ENCODE measurements around the gene AP1M1. TPM values are rescaled to one million over a fixed set of nuclear protein-coding genes. Genes with fewer than 3 reads are reported as not detected.

Gene AP1M1
- total RNA-seq = 68.5 and 76.1 TPM in 2 replicates

GRCh38 chr19:16197622-16198369 is at the start of gene AP1M1:
TSS of gene AP1M1 (plus strand) at chr19:16197911. CDS start at chr19:16198027, 116 bp downstream.

GRCh38 chr19:16185123-16185767 is 12.5 kb upstream of the AP1M1 start, which contains the start of gene FAM32A:
TSS of gene FAM32A (plus strand) at chr19:16185410. CDS start at chr19:16185443, 33 bp downstream.

Other genes starting within 250 kb of the AP1M1 start
- not detected in 2 replicates for gene OR10H4, start 248.9 kb upstream of the AP1M1 start, total RNA-seq
- 1,016 and 1,125 TPM in 2 replicates for gene TPM4, start 121.4 kb upstream of the AP1M1 start, total RNA-seq
- 83.8 and 88.3 TPM in 2 replicates for gene RAB8A, start 86.0 kb upstream of the AP1M1 start, total RNA-seq
- gene HSH2D, start 54.2 kb upstream of the AP1M1 start, total RNA-seq = not detected in 2 replicates
- gene CIB3, start 24.4 kb upstream of the AP1M1 start, total RNA-seq = not detected in 2 replicates
- gene FAM32A, start 12.5 kb upstream of the AP1M1 start, total RNA-seq = 111 and 124 TPM in 2 replicates
- gene KLF2, start 126.9 kb downstream of the AP1M1 start, total RNA-seq = 3.2 and 12.9 TPM in 2 replicates